ENCODE data around the gene SLC35F1.

DNA sequence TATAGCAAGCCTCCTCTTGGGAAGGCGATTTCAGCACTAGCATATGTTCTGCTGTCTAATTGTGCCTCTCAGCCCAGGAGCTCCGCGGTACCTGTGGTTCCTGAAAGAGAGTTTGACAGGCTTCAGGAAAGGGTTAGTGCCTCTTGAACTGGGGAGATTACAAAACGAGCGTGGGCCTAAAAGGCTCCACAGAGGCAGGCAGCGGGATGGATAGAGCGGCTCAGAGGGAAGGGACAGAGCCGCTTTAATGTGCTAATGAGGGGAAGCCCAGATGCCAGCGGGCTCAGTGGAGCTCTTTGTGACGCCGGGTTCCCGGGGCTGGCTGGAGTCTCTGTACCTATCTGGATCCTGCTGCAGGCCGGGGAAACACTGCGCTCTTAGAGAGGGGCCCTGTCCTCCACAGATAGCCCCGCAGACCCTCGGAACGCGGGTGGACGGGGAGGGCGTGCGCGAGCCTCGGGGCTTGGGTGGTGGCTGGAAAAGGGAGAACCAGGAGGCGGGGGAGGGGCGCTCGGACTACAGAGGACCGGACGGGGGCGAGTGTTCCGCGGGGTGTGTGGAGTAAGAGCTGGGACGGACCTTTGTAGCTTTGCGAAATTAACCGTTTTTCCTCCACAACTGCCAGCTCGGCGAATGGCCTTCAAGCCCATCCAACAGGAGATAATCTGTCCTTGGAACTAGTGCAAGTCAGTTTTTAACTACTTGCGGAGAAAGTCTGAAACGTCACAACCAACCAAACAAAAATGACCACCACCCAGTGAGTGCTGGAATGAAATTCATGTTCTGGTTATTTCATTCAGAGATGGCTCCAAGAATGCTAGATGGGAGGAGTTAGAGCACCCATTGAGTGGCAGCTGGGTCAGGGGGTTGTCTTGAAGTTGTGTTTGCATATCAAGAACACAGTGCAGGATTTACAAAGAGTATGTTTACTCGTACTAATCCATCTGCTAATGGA lies 13.0 kb downstream of the SLC35F1 start:
- TF ChIP-seq, protein P1, sequence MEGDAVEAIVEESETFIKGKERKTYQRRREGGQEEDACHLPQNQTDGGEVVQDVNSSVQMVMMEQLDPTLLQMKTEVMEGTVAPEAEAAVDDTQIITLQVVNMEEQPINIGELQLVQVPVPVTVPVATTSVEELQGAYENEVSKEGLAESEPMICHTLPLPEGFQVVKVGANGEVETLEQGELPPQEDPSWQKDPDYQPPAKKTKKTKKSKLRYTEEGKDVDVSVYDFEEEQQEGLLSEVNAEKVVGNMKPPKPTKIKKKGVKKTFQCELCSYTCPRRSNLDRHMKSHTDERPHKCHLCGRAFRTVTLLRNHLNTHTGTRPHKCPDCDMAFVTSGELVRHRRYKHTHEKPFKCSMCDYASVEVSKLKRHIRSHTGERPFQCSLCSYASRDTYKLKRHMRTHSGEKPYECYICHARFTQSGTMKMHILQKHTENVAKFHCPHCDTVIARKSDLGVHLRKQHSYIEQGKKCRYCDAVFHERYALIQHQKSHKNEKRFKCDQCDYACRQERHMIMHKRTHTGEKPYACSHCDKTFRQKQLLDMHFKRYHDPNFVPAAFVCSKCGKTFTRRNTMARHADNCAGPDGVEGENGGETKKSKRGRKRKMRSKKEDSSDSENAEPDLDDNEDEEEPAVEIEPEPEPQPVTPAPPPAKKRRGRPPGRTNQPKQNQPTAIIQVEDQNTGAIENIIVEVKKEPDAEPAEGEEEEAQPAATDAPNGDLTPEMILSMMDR (IDR thresholded peaks at IDR 0.05; ENCODE audit: low read depth, low read length) = no peak
- no peak for TF ChIP-seq EZH2phosphoT487 (IDR thresholded peaks at IDR 0.05; ENCODE audit: low read depth)
